ENCODE measurements around the gene FAT1.

FAT1 gene

GRCh38 chr4:186653969-186654368 is 69.7 kb downstream of the FAT1 start:
- Histone ChIP-seq H3K27ac (no peak overlapping the region), H3K9me3 (no peaks in the 10 kb centered on the region)
- intact Hi-C loops (cut with DNase I; ENCODE audit: low total_unique reads), result no loop called here

GRCh38 chr4:186651624-186652023 is 72.0 kb downstream of the FAT1 start:
- intact Hi-C loops (cut with DNase I; ENCODE audit: low total_unique reads), result no loop called here
- no peaks in the 10 kb centered on the region for H3K27me3 ChIP-seq
- peak overlapping the region; percentile 22 to 43 for H3K27ac ChIP-seq
- H3K4me3 ChIP-seq, result peak overlapping the region; percentile 46 to 60
- H3K36me3 ChIP-seq, result no peaks in the 10 kb centered on the region
- peak; percentile 59 to 84 for DNase-seq
- H3K9me3 ChIP-seq, result no peaks in the 10 kb centered on the region
- no peak for TF ChIP-seq CTCF (IDR thresholded peaks at IDR 0.05)
- peaks cover 0 to 24% (median 4%) of the 10 kb centered on the region in 4 donors for H3K4me1 ChIP-seq

More at GRCh38 chr4:186653969-186654368, 69.7 kb downstream of the FAT1 start:
- Histone ChIP-seq H3K36me3 (peaks cover 0 to under 1% (median 0%) of the 10 kb centered on the region in 3 donors), H3K4me1 (peaks cover 0 to 32% (median 4%) of the 10 kb centered on the region in 4 donors), H3K4me3 (no peak overlapping the region), H3K27me3 (no peaks in the 10 kb centered on the region)
- no peak for TF ChIP-seq CTCF (IDR thresholded peaks at IDR 0.05)
- DNase-seq, result no peak

- no peak for DNase-seq
- no peak for TF ChIP-seq CTCF (IDR thresholded peaks at IDR 0.05)
- Histone ChIP-seq H3K36me3 (no peaks in the 10 kb centered on the region), H3K27ac (peak overlapping the region; percentile 22 to 43), H3K9me3 (no peaks in the 10 kb centered on the region), H3K4me3 (peak overlapping the region; percentile 46 to 60), H3K27me3 (no peaks in the 10 kb centered on the region), H3K4me1 (peaks cover 0 to 24% (median 4%) of the 10 kb centered on the region in 4 donors)
- intact Hi-C loops (cut with DNase I; ENCODE audit: low total_unique reads), result no loop called here
These were observed 72.5 kb downstream of the FAT1 start for GRCh38 chr4:186651181-186651603.

- Histone ChIP-seq H3K4me3 (no peak overlapping the region), H3K9me3 (no peaks in the 10 kb centered on the region), H3K4me1 (peaks cover 0 to 24% (median 4%) of the 10 kb centered on the region in 4 donors), H3K36me3 (no peaks in the 10 kb centered on the region), H3K27ac (peak overlapping the region in 1 of 2 donors; percentile 22), H3K27me3 (no peaks in the 10 kb centered on the region)
- no peak for DNase-seq
- intact Hi-C loops (cut with DNase I; ENCODE audit: low total_unique reads), result no loop called here
- no peak for TF ChIP-seq CTCF (IDR thresholded peaks at IDR 0.05)
These were observed 73.1 kb downstream of the FAT1 start for GRCh38 chr4:186650401-186651180.

- intact Hi-C loops (cut with DNase I; ENCODE audit: low total_unique reads), result no loop called here
- TF ChIP-seq CTCF (IDR thresholded peaks at IDR 0.05), result no peak
- no peaks in the 10 kb centered on the region for H3K9me3 ChIP-seq
These were observed 75.8 kb downstream of the FAT1 start for GRCh38 chr4:186647821-186648220.

More at GRCh38 chr4:186647821-186648220, 75.8 kb downstream of the FAT1 start:
- Histone ChIP-seq H3K27me3 (no peaks in the 10 kb centered on the region), H3K36me3 (no peaks in the 10 kb centered on the region), H3K4me3 (no peak overlapping the region), H3K27ac (no peak overlapping the region), H3K4me1 (peaks cover 0 to 30% (median 10%) of the 10 kb centered on the region in 4 donors)
- DNase-seq, result no peak
